Panc1 (cell line): ENCODE data around the gene MGMT. TPM values are rescaled to one million over a fixed set of nuclear protein-coding genes. Genes with fewer than 3 reads are reported as not detected.

Experiments used
- ATAC-seq: fragments of 200-7000 bp; cut with Tn5 transposase; 2 replicates; pipeline ENCODE4 v1.9.1; 2020; ENCODE audit warnings: mild to moderate bottlenecking, moderate library complexity
- BruUV-seq: library from RNA; stranded (reverse); fragments of 400-500 nt; replicated peaks from 2 replicates; lab custom pipeline; 2021; lab: Mats Ljungman, UMichigan
- CTCF ChIA-PET: fragments of 300-600 bp; sonication (Branson Sonifier 250); formaldehyde crosslinking; loops from one replicate; lab custom pipeline; 2022; ENCODE audit warnings: antibody characterized with exemption; lab: Charles Lee
- POLR2A ChIA-PET: fragments of 300-600 bp; sonication (Branson Sonifier 250); formaldehyde crosslinking; loops from one replicate; lab custom pipeline; 2022; ENCODE audit warnings: antibody characterized with exemption; lab: Charles Lee
- DNase-seq: peaks from one replicate; pipeline ENCODE4 v3.0.0-alpha.2; 2010; ENCODE audit warnings: low read depth, low spot score
- H3K27ac ChIP-seq: 2 replicates; pipeline ENCODE4 v1.5.1; 2011; ENCODE audit warnings: mild to moderate bottlenecking, low read length, inconsistent platforms
- H3K27me3 ChIP-seq: fragments of 200-500 bp; sonication (Bioruptor generic); 2 replicates; pipeline ENCODE4 v1.6.0; 2014; ENCODE audit warnings: low read length, inconsistent platforms; ENCODE audit not compliant: control insufficient read depth, insufficient read depth
- H3K36me3 ChIP-seq: fragments of 200-500 bp; sonication (Bioruptor generic); 2 replicates; pipeline ENCODE4 v1.5.1; 2014; ENCODE audit warnings: inconsistent platforms, mild to moderate bottlenecking, low read length, moderate library complexity; ENCODE audit not compliant: control insufficient read depth, insufficient read depth
- H3K4me1 ChIP-seq: 2 replicates; pipeline ENCODE4 v1.5.1; 2011; ENCODE audit warnings: inconsistent platforms, mild to moderate bottlenecking, low read length, moderate library complexity; ENCODE audit not compliant: control insufficient read depth, insufficient read depth
- H3K4me3 ChIP-seq, 2 experiments: 2 replicates each; pipeline ENCODE4 v1.5.1; 2011 to 2012; ENCODE audit warnings: low read depth in 2 of 2, low read length in 2 of 2, mild to moderate bottlenecking in 2 of 2, inconsistent platforms in 1 of 2, moderate library complexity in 1 of 2
- H3K9me3 ChIP-seq: fragments of 200-500 bp; sonication (Bioruptor generic); 2 replicates; pipeline ENCODE4 v1.5.1; 2014; ENCODE audit warnings: low read depth, mild to moderate bottlenecking, inconsistent platforms, low read length, moderate library complexity; ENCODE audit not compliant: control insufficient read depth, insufficient read depth
- CTCF ChIP-seq: fragments of 450-650 bp; IDR thresholded peaks from 2 replicates; pipeline ENCODE4 v1.5.1; 2017; ENCODE audit warnings: mild to moderate bottlenecking
- POLR2AphosphoS5 ChIP-seq: IDR thresholded peaks from 2 replicates; pipeline ENCODE4 v1.6.1; 2012; ENCODE audit warnings: mild to moderate bottlenecking, low read depth, low read length, moderate library complexity
- REST ChIP-seq, 2 experiments: IDR thresholded peaks; 2 replicates each; pipeline ENCODE4 v1.6.1; 2011 to 2012; ENCODE audit warnings: low read depth in 2 of 2, control low read depth in 1 of 2, low read length in 1 of 2, mild to moderate bottlenecking in 1 of 2, moderate library complexity in 1 of 2; ENCODE audit not compliant: insufficient read depth in 1 of 2
- SIN3A ChIP-seq: IDR thresholded peaks from 2 replicates; pipeline ENCODE4 v1.6.1; 2012; ENCODE audit warnings: low read depth, mild to moderate bottlenecking, low read length, moderate library complexity, borderline replicate concordance; ENCODE audit not compliant: insufficient read depth
- TCF7L2 ChIP-seq: IDR thresholded peaks from 2 replicates; pipeline ENCODE4 v1.6.1; 2011; ENCODE audit warnings: mild to moderate bottlenecking, low read depth, low read length, inconsistent platforms
- in situ Hi-C: cut with HindIII; loops from 2 replicates; pipeline ENCODE4 v1.10.0; 2016; ENCODE audit warnings: low sequenced_read_pairs, low pct_unique_long_range_greater_than_20kb
- intact Hi-C: fragments of 100-400 bp; cut with micrococcal nuclease; formaldehyde crosslinking; loops from one replicate; pipeline ENCODE4 v1.10.0; 2022; ENCODE audit not compliant: unreplicated experiment
- total RNA-seq: library from RNA; stranded (reverse); gene quantifications from one replicate; pipeline ENCODE4 v1.2.1, GENCODE V29; 2021; ENCODE audit not compliant: unreplicated experiment

MGMT gene
- total RNA-seq, 1 experiment from 2014 or later = 27.3 TPM

GRCh38 chr10:129615921-129616525, 149.0 kb downstream of the MGMT start:
- no peaks in the 10 kb centered on the region for H3K9me3 ChIP-seq
- no peaks in the 10 kb centered on the region for H3K27me3 ChIP-seq
- ATAC-seq (no peak), DNase-seq (no peak)
- H3K27ac ChIP-seq = no peak overlapping the region
- no TSS peak for BruUV-seq
- intact Hi-C loops (no loop called here), in situ Hi-C loops (no loop called here)
- ChIA-PET CTCF (no interaction called here), POLR2A (no interaction called here)
- TF ChIP-seq POLR2AphosphoS5 (no peak), REST (IDR thresholded peaks at IDR 0.05; ENCODE audit: insufficient read depth in 1 of 2, low read depth in 2 of 2, low read length in 1 of 2) (no peak), TCF7L2 (no peak), CTCF (no peak), SIN3A (no peak)
- no peaks in the 10 kb centered on the region for H3K4me1 ChIP-seq
- no peaks in the 10 kb centered on the region for H3K36me3 ChIP-seq
- H3K4me3 ChIP-seq = no peak overlapping the region

GRCh38 chr10:129617768-129618167, 150.7 kb downstream of the MGMT start:
- H3K27ac ChIP-seq = no peak overlapping the region
- TF ChIP-seq TCF7L2 (no peak), CTCF (no peak), REST (IDR thresholded peaks at IDR 0.05; ENCODE audit: insufficient read depth in 1 of 2, low read depth in 2 of 2, low read length in 1 of 2) (no peak), SIN3A (no peak), POLR2AphosphoS5 (no peak)
- BruUV-seq = no TSS peak
- ATAC-seq = no peak
- no peaks in the 10 kb centered on the region for H3K9me3 ChIP-seq
- ChIA-PET POLR2A (no interaction called here), CTCF (no interaction called here)
- intact Hi-C loops (no loop called here), in situ Hi-C loops (no loop called here)
- H3K4me1 ChIP-seq = no peaks in the 10 kb centered on the region
- H3K4me3 ChIP-seq = no peak overlapping the region
- no peak for DNase-seq
- H3K36me3 ChIP-seq = no peaks in the 10 kb centered on the region
- no peaks in the 10 kb centered on the region for H3K27me3 ChIP-seq
